ENCODE measurements around the gene FUT3. TPM values are rescaled to one million over a fixed set of nuclear protein-coding genes. Genes with fewer than 3 reads are reported as not detected.

FUT3 gene
- total RNA-seq, 4 donors from 2014 or later, result 0.76 to 3.8 (median 1.9) TPM

GRCh38 chr19:5795382-5795919, 55.8 kb downstream of the FUT3 start:
- TF ChIP-seq POLR2A (IDR thresholded peaks at IDR 0.05) (no peak), CTCF (IDR thresholded peaks at IDR 0.05) (no peak)
- 84 to 91% methylated on average over 7 of the region's 7 CpGs for WGBS, 2 donors
- H3K4me3 ChIP-seq (ENCODE audit: low read depth, poor library complexity, severe bottlenecking), result no peak overlapping the region
- intact Hi-C loops (cut with DNase I; ENCODE audit: low total_unique reads), result no loop called here
- no peak for DNase-seq (ENCODE audit: low spot score in 2 of 2)

GRCh38 chr19:5793188-5793587, 58.1 kb downstream of the FUT3 start:
- WGBS, 2 donors, result 86 to 87% methylated on average over 3 of the region's 3 CpGs
- TF ChIP-seq CTCF (IDR thresholded peaks at IDR 0.05), result no peak
- no peak for TF ChIP-seq POLR2A (IDR thresholded peaks at IDR 0.05)
- intact Hi-C loops (cut with DNase I; ENCODE audit: low total_unique reads), result no loop called here
- DNase-seq (ENCODE audit: low spot score in 2 of 2), result no peak
- H3K4me3 ChIP-seq (ENCODE audit: low read depth, poor library complexity, severe bottlenecking), result no peak overlapping the region

Other genes starting within 250 kb of the FUT3 start
- gene SAFB2, start 228.7 kb downstream of the FUT3 start, total RNA-seq, result 10 to 100 TPM; 14.0 to 51.2 (median 28.7) TPM
- gene SAFB, start 228.4 kb downstream of the FUT3 start, total RNA-seq, result 100 to 1,000 TPM in 1 of 4 donors, 10 to 100 TPM in 3; 41.6 to 136 (median 80.4) TPM
- gene MICOS13, start 170.9 kb downstream of the FUT3 start, total RNA-seq, result 10 to 100 TPM; 43.6 to 65.5 (median 54.1) TPM
- 10 to 100 TPM; 20.1 to 38.1 (median 24.8) TPM for gene HSD11B1L, start 170.4 kb downstream of the FUT3 start, total RNA-seq
- 1,000 to 10,000 TPM; 1,101 to 1,427 (median 1,254) TPM for gene RPL36, start 161.2 kb downstream of the FUT3 start, total RNA-seq
- gene LONP1, start 131.3 kb downstream of the FUT3 start, total RNA-seq, result 10 to 100 TPM; 40.9 to 81.7 (median 61.2) TPM
- not detected for gene CATSPERD, start 130.8 kb downstream of the FUT3 start, total RNA-seq
- 1 to 10 TPM in 1 of 4 donors, under 1 TPM in 3; 0.25 to 1.2 (median 0.62) TPM for gene PRR22, start 66.7 kb downstream of the FUT3 start, total RNA-seq
- 100 to 1,000 TPM in 1 of 4 donors, 10 to 100 TPM in 3; 36.0 to 107 (median 67.4) TPM for gene DUS3L, start 60.3 kb downstream of the FUT3 start, total RNA-seq
- gene NRTN, start 46.4 kb downstream of the FUT3 start, total RNA-seq, result 1 to 10 TPM; 6.5 to 7.9 (median 7.2) TPM
- gene FUT6, start 11.7 kb downstream of the FUT3 start, total RNA-seq, result under 1 TPM in 2 of 4 donors, not detected in 2; 0.23 to 0.29 TPM
- gene FUT5, start 19.1 kb upstream of the FUT3 start, total RNA-seq, result not detected
- 100 to 1,000 TPM; 123 to 215 (median 163) TPM for gene NDUFA11, start 52.3 kb upstream of the FUT3 start, total RNA-seq
- gene VMAC, start 53.4 kb upstream of the FUT3 start, total RNA-seq, result 10 to 100 TPM; 10.2 to 15.2 (median 10.8) TPM
- 10 to 100 TPM in 3 of 4 donors, 1 to 10 TPM in 1; 3.5 to 14.5 (median 11.5) TPM for gene CAPS, start 62.8 kb upstream of the FUT3 start, total RNA-seq
- gene RANBP3, start 126.7 kb upstream of the FUT3 start, total RNA-seq, result 100 to 1,000 TPM in 1 of 4 donors, 10 to 100 TPM in 3; 57.2 to 116 (median 72.0) TPM

Data from lower leg skin (tissue), 4 donors.